Measurements from ENCODE around the gene CTNNBL1.
"Not testable (repeated sequence)": the region's sequence is repeated elsewhere in the genome, so short reads cannot be mapped to it uniquely, and the experiment has no call there.

Gene CTNNBL1

DNA sequence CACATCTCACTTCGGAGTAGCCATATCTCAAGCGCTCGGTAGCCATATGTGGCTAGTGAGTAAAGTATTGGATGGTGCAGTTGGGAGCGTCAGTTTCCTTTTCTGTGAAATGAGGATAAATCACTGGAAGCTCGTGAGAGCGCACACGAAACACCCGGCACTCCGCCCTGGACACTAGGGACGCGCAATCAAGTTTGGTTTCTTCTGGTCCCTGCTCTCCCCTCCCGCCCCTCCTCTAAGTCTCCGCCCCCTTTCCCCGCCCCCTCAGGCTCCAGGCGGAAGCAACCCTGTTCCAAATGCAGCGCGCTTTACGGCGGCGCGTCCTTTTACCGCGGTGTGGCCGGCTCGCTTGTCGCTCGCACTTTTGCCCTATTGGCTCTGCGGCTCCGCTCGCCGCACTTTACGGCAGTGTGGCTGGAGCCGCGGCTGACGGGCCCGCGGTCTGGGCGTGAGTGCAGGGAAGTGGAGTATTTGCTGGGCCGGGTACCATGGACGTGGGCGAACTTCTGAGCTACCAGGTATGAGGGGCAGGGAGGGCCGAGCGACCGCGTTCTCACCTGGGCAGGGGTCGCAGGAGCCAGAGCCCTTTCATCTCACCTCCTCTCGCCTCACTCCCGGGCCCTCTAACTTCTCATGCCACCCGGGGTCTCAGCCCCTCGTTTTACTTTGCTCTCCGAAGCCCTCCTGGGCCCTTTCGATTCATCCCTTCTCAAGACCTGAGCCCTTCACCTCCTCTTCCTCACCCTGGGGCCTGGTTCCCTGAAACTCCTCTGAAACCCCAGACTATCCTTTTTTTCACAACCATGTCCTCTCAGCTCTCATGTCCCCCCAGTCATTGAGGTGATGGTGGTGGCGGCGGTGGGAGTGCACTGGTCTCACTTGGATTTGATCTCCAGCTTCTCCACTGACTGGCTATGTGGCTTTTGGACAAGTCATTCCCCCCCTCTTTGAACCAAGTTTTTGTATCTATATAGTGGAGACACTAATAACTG is at the start of gene CTNNBL1:
CTNNBL1 (plus strand) TSS at position 396 of the 992 bp plus-strand sequence; CDS start at position 489, 93 bp downstream.
- DNase-seq (ENCODE audit: low spot score), result peak; percentile 95

GRCh38 chr20:37644605-37645004 is 49.2 kb upstream of the CTNNBL1 start:
- DNase-seq (ENCODE audit: low spot score), result no peak

DNA sequence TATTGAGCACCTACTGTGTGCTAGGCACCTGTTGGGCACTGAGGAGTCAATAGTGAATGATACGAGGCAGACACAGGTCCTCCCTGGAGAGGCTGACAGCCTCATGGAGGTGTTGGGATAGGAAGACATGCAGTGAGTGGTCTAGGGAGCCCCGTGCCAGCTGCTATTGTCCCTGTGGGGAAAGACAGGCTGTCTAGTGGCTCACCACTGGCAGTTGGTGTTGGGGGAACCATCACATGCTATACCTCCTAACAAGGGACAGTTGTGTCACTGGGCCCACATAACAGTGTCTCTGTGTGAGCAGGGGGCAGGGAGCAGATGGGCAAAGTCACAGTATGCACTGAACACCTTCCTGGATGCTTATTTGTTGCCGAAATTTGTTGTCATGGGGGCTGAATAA is 45.9 kb upstream of the CTNNBL1 start:
- DNase-seq (ENCODE audit: low spot score), result no peak

DNA sequence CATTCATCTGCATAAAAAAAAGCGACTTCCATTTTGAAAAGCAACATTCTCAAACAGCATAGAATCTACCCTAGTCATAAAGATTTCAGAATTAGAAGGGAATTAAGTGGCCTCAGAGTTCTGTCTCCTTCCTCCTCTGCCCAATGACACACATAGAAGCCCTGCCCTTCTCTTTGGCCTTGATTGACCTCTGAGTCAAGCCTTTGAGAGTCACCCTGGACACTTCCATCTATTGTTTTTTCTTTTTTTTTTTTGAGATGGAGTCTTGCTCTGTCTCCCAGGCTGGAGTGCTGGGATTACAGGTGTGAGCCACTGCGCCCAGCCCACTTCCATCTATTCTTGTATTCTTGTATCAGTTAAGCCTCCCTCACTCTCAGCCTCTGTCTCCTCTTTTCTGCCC is 44.8 kb upstream of the CTNNBL1 start:
- no peak for DNase-seq (ENCODE audit: low spot score)

- no peak for DNase-seq (ENCODE audit: low spot score)
Measured at GRCh38 chr20:37649676-37650370, 44.0 kb upstream of the CTNNBL1 start.

DNA sequence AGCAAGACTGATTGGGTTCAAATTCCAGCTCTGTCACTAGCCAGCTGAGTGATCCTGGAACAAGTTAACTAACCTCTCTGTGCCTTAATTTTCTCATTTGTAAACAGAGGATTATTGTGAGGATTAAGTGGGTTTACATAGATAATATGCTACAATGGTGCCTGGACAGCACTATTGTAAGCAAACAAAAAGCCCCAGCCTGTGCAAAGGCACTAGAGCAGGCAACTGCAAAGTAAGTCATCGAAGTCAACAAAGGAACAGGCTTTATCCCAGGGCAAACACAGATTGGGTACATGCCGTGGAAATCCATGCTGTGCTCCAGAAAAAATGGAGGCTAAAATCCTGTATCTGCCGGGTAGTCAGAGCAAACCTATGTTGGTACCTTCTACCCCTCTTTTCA is 43.2 kb upstream of the CTNNBL1 start:
- no peak for DNase-seq (ENCODE audit: low spot score)

GRCh38 chr20:37651932-37652331 is 41.9 kb upstream of the CTNNBL1 start:
- DNase-seq (ENCODE audit: low spot score), result peak; percentile 14

DNA sequence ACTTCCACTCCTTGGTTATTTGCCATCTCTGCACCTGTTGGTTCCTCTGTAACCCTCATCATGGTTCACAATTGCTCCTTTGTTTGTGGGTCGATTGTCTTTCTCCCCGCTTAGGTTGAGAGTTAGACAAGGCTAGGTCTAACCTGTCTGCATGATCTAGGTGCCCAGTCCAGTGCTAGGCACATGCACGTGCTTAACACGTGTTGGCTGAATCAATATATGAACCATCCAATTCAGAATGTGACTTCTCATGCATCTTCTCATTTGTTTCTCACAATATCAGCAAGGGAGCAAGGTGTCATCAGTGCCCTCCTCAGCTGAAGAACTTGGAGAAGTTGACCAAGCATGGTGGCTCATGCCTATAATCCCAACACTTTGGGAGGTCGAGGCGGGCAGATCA is 36.9 kb upstream of the CTNNBL1 start:
- DNase-seq (ENCODE audit: low spot score), result no peak

DNA sequence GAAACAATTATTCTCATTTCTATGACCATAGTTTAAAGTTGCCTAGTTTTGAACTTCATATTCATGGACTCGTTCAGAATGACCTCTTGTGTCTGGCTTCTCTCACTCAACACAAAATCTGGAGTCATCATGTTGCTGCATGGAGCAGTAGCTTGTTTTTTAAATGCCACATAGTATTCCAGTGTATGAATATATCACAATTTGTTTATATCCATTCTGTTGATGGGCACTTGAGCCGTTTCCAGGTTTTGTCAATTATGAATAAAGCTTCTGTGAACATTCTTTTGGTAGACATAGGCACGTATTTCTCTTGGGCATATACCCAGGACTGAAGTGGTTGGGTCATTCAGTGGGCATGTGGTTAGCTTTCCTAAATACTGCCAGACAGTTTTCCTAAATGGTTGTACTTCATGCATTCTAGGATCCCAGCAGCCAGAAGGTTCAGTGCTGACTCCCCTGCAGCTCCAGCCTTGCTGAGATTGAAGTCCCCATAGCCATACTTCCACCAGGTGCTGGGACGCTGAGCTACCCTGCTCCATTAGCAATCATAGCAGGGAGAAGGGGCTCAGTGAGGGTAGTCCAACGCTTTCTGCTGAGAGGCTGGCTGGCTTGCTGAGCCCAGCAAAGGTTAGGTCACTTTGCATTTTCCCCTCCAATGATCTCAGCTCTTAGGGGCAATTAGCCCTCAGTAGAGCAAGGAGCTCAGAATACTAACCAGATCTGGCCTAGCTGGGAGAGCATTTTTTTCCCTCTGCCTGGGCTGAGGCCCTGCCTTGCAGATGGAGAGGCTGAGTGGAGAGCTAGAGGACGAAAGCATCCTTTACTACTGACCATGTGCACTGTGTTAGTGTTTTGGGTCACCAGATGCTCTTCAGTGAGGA is 35.7 kb upstream of the CTNNBL1 start:
- DNase-seq (ENCODE audit: low spot score), result no peak

DNA sequence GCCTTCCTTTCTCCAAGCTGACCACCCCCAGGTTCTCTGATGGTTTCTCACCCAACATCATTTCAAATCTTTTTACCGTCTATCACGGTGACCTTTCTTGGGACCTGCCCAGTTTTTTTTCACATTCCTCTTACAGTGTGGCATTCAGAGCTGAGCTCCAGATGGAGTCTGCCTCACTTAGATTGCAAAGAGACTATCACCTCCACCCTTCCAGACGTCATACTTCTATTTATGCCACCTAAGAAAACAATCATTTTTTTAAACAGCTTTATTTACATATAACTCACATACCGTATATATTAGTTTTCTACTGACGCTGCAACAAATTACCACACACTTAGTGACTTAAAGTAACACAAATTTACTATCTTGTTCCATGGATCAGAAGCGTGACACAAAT is 32.3 kb upstream of the CTNNBL1 start:
- no peak for DNase-seq (ENCODE audit: low spot score)

- DNase-seq (ENCODE audit: low spot score), result no peak
Measured at GRCh38 chr20:37662308-37662707, 31.5 kb upstream of the CTNNBL1 start.

- DNase-seq (ENCODE audit: low spot score), result not testable (repeated sequence)
Measured at GRCh38 chr20:37664595-37664994, 29.2 kb upstream of the CTNNBL1 start.

DNA sequence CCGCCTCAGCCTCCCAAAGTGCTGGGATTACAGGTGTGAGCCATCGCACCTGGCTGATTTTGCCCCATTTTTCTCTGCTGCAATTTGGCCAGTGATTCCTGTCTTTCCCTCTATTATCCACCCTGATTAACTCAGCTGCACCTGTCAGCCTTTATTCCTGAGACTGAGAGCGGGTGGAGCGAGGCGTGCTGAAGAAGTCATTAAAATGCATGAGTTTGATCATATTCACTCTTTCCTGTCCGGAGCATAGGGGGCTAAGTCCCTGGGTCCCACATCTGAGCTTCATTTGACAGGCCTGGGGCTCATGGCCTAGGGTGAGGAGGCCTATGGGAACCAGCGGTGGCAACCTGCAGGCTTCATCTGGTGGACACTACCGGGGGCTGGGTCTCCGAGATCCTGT is 25.7 kb upstream of the CTNNBL1 start:
- no peak for DNase-seq (ENCODE audit: low spot score)

DNA sequence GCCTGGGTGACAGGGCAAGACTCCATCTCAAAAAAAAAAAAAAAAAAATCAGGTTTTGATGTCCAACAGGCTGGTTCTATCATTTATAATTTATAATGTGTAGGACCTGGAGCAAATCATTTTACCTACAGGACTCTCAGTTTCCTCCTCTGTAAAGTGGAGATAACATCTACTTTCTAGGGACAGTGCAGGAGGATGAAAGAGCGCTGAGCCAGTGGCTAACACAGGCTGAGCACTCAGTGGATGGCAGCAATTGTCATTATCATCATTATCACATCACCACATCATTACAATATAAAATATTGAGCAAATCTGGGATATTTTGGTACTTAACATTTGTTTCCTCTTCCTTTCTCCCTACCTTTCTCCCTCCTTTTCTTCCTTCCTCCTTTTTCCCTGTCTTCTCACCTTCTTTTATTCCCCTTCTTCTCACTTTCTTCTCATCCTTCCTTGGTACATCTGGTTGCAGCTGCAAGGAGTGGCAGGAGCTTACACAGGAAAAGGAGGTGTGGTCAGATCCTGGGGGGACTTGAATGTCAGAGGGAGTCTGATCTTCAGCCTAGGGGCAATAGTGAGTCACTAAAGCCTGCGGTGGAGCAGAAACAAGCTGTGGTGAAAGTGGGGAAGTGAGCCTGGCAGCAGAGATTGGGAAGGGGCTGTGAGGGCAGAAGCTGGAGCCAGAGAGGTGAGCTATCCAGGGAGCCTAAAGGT is 24.6 kb upstream of the CTNNBL1 start:
- DNase-seq (ENCODE audit: low spot score), result no peak

GRCh38 chr20:37669773-37670236 is 24.0 kb upstream of the CTNNBL1 start:
- DNase-seq (ENCODE audit: low spot score), result no peak

DNA sequence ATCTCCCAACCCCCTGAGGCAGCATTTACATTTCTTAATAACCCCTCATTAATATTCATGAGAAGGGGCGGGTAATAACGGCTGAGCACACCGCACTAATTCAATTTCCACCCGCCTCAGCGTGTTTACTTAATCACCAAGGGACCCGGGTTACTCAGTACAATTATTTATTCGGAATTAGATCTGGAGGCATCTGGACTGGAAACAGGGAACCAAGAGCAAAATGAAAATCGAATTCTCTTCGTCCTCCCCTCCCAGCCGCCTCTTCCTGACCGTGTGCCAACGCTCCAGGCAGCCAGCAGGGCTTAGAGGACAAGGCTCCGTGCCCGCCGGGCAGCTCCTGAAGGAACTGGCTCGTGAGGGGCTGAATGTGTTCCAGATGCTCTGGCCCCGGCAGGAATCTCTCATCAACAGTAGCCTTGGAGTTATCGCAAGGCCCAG is 23.5 kb upstream of the CTNNBL1 start:
- DNase-seq (ENCODE audit: low spot score), result peak; percentile 16

DNA sequence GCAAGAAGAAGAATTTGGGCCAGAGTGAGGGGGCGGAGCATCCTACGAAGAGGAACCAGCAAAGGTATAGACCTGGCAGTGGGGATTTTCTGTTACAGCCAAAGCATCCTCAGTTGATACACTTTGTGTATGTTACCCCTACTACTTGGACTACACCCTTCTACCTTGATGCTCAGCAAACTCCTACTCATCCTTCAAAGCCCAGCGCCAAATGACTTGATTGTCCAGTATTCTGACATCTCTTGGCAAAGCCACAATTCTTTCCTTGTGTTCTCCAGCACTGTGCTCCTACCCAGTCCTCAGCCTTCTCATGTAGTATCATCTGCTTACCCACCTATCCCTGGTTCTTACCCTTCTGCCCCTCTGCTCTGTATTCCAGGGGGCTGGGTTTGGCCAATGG is 21.7 kb upstream of the CTNNBL1 start:
- no peak for DNase-seq (ENCODE audit: low spot score)

GRCh38 chr20:37673444-37673843 is 20.4 kb upstream of the CTNNBL1 start:
- no peak for DNase-seq (ENCODE audit: low spot score)

DNA sequence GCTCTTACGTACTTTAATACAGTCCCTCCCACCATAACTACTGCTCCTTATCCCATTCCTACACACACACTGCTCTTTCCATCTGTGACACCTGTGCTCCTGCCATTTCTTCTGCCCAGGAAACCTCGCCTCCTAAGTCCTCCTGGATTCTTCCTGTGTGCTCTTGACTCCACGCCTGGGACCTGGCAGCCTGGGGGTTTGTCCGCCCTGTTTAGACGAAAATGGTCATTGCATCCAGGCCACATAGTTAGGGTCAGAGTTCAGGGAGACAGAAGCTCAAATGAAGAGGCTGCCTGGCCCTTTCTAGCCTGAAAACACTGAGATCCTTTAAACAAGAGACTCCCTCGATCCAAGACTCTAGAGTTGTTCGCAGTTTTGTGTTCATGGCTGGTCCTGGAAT is 17.4 kb upstream of the CTNNBL1 start:
- no peak for DNase-seq (ENCODE audit: low spot score)

- no peak for DNase-seq (ENCODE audit: low spot score)
Measured at GRCh38 chr20:37677969-37678861, 15.6 kb upstream of the CTNNBL1 start.

Data from AG08396 (cell line).